A673 (cell line): Measurements from ENCODE around the gene GPBP1L1. TPM values are rescaled to one million over a fixed set of nuclear protein-coding genes. Genes with fewer than 3 reads are reported as not detected.

ENCODE experiments used
- BruUV-seq: library from RNA; stranded (reverse); fragments of 400-500 nt; replicated peaks from 2 replicates; lab custom pipeline; 2021; lab: Mats Ljungman, UMichigan
- CTCF ChIA-PET: fragments of 300-600 bp; sonication (Branson Sonifier 250); formaldehyde crosslinking; loops from one replicate; lab custom pipeline; 2022; ENCODE audit warnings: antibody characterized with exemption; lab: Charles Lee
- POLR2A ChIA-PET: fragments of 300-600 bp; sonication (Branson Sonifier 250); formaldehyde crosslinking; loops from one replicate; lab custom pipeline; 2022; ENCODE audit warnings: antibody characterized with exemption; ENCODE audit not compliant: low non-redundant PET; lab: Charles Lee
- DNase-seq: peaks from one replicate; pipeline ENCODE4 v3.0.0-alpha.2; 2015; ENCODE audit warnings: low spot score
- H3K27ac ChIP-seq: fragments of 200-600 bp; sonication (generic); 2 replicates; pipeline ENCODE4 v1.5.1; 2016; ENCODE audit warnings: mixed run types, low read depth, mild to moderate bottlenecking, mixed read lengths, antibody characterized with exemption, low read length; ENCODE audit not compliant: poor library complexity, severe bottlenecking
- H3K27me3 ChIP-seq: fragments of 200-600 bp; sonication (generic); replicated peaks from 2 replicates; pipeline ENCODE4 v1.6.1; 2017; ENCODE audit warnings: mixed run types, low read depth, mild to moderate bottlenecking, mixed read lengths, antibody characterized with exemption, low read length; ENCODE audit not compliant: insufficient read depth, poor library complexity
- H3K36me3 ChIP-seq: fragments of 200-600 bp; sonication (generic); 2 replicates; pipeline ENCODE4 v1.6.1; 2016; ENCODE audit warnings: mixed run types, mild to moderate bottlenecking, mixed read lengths, antibody characterized with exemption, low read length; ENCODE audit not compliant: insufficient read depth, poor library complexity, severe bottlenecking
- H3K4me1 ChIP-seq: fragments of 200-600 bp; sonication (generic); 2 replicates; pipeline ENCODE4 v1.6.1; 2017; ENCODE audit warnings: mixed run types, mild to moderate bottlenecking, mixed read lengths, antibody characterized with exemption, low read length; ENCODE audit not compliant: insufficient read depth, poor library complexity, severe bottlenecking
- H3K4me3 ChIP-seq: fragments of 200-600 bp; sonication (generic); 2 replicates; pipeline ENCODE4 v1.5.1; 2016; ENCODE audit warnings: low read depth, mixed run types, mild to moderate bottlenecking, mixed read lengths, low read length; ENCODE audit not compliant: poor library complexity, severe bottlenecking
- H3K9me3 ChIP-seq: fragments of 200-600 bp; sonication (generic); 2 replicates; pipeline ENCODE4 v1.6.1; 2016; ENCODE audit warnings: mixed run types, low read depth, mild to moderate bottlenecking, mixed read lengths, antibody characterized with exemption, low read length; ENCODE audit not compliant: poor library complexity, severe bottlenecking
- CTCF ChIP-seq: fragments of 300-800, 200-600 bp; sonication (generic); conservative IDR thresholded peaks from 2 replicates; pipeline ENCODE4 v1.5.1; 2017; ENCODE audit warnings: low read depth, mild to moderate bottlenecking, antibody characterized with exemption, low read length, moderate library complexity, mixed read lengths
- EZH2 ChIP-seq: fragments of 200-600 bp; sonication (generic); IDR thresholded peaks from 2 replicates; pipeline ENCODE4 v1.6.1; 2017; ENCODE audit warnings: borderline replicate concordance, low read depth, mild to moderate bottlenecking, mixed read lengths, antibody characterized with exemption, low read length; ENCODE audit not compliant: poor library complexity, severe bottlenecking
- intact Hi-C: fragments of 100-400 bp; cut with micrococcal nuclease; formaldehyde crosslinking; loops from one replicate; pipeline ENCODE4 v1.10.0; 2022; ENCODE audit not compliant: unreplicated experiment
- total RNA-seq: library from RNA; stranded (reverse); gene quantifications from 2 replicates; pipeline ENCODE4 v1.2.3, GENCODE V29; 2021

The GPBP1L1 gene
- total RNA-seq, 1 experiment from 2014 or later: 99.0 TPM

DNA sequence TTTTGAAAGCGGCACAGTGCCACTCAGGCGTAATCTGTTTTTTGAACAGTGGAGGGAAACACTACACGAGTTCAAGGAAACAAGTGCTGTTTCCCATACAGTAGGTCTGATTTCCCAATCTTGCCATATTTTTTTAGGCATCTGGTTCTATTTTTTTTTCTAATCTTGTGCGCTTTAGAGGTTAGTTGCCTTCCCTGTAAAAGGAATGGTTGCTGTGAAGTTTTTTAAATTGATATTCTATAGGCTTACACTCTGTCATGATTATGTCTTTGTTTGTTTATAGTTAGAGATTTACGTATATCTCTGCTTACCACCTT, 101.3 kb downstream of the GPBP1L1 start:
- CTCF ChIA-PET: interaction anchor here (0.6 to 0.7 kb wide), 2 partner anchors 34 to 85 kb away, joined by 3 to 4 read pairs; partner anchors contain the start of gene AKR1A1
- H3K27ac ChIP-seq: peak overlapping the region; percentile 99
- H3K9me3 ChIP-seq: no peaks in the 10 kb centered on the region

DNA sequence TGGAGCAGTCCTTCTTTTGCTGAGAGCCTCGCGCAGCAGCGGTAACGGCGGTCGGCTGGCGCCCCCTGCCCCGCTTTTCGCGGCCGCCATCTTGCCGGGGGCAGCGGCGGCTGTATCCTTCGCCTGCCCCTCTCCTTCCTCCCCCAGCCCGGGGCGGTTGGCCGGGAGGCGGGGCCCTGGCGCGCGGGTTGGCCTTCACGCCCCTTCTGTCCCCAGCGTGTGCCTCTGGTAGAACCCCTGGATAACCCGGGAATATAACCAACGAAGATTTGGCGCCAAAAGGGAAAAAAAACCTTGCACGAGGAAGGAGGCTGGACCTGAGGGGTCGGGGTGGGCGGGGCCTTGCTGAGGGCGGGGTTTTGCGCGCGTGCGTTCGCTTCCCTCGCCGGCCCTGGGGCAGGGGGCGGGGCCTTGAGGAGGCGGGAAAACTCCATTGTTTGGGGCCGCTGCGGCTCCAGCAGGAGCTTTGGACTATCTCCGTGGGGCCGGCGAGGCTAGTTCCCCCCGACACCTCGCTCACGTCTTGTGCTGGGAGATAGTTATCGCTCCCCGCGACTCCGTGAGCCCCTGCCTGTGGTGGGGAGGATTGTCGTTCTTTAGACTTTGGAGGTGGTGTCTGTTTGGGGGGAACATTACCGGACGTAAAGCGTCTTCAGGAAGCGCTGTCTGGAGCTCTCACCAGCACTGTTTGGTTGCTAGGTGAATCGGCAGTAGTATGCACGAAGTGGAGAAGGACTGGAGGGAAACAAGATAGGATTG, 101.8 kb downstream of the GPBP1L1 start:
- intact Hi-C loops: no loop called here
- peak overlapping the region; percentile 99 for H3K27ac ChIP-seq

More for the DNA sequence above, 101.3 kb downstream of the GPBP1L1 start:
- intact Hi-C loops: no loop called here
- peaks cover 15% of the 10 kb centered on the region for H3K4me1 ChIP-seq
- POLR2A ChIA-PET: interaction anchor here (0.6 to 0.7 kb wide), 2 partner anchors 30 to 104 kb away, joined by 3 to 4 read pairs; no protein-coding TSS in a partner anchor
- peaks cover 12% of the 10 kb centered on the region for H3K36me3 ChIP-seq
- no peaks in the 10 kb centered on the region for H3K27me3 ChIP-seq
- TF ChIP-seq EZH2 (no peak), CTCF (no peak)
- peak overlapping the region; percentile 93 for H3K4me3 ChIP-seq
- TSS peak; percentile 40 for BruUV-seq
- no peak for DNase-seq

More for the DNA sequence above, 101.8 kb downstream of the GPBP1L1 start:
- Histone ChIP-seq H3K4me1 (peaks cover 11% of the 10 kb centered on the region), H3K27me3 (no peaks in the 10 kb centered on the region), H3K4me3 (peak overlapping the region; percentile 93), H3K36me3 (peaks cover 12% of the 10 kb centered on the region), H3K9me3 (no peaks in the 10 kb centered on the region)
- DNase-seq: peak; percentile 95
- POLR2A ChIA-PET: interaction anchor here (0.6 to 0.7 kb wide), 3 partner anchors 31 to 104 kb away, joined by 3 to 4 read pairs (median 3); no protein-coding TSS in a partner anchor
- CTCF ChIA-PET: interaction anchor here (0.6 to 0.7 kb wide), 2 partner anchors 34 to 85 kb away, joined by 3 to 4 read pairs; partner anchors contain the start of gene AKR1A1
- TF ChIP-seq CTCF (peak; percentile 47), EZH2 (no peak)
- no TSS peak for BruUV-seq
